ENCODE data around the gene NATD1.
A peak's percentile ranks its signal among the peaks of the same experiment; 100 is the strongest.

NATD1 gene

GRCh38 chr17:21275047-21275578, 21.9 kb upstream of the NATD1 start:
- DNase-seq: peak; percentile 68

- no peak for DNase-seq
Measured at GRCh38 chr17:21272881-21273792, 19.9 kb upstream of the NATD1 start.

GRCh38 chr17:21272250-21272649, 19.0 kb upstream of the NATD1 start:
- no peak for DNase-seq

- no peak for DNase-seq
Measured at GRCh38 chr17:21271454-21272183, 18.4 kb upstream of the NATD1 start.

- DNase-seq: no peak
Measured at GRCh38 chr17:21269394-21269793, 16.2 kb upstream of the NATD1 start.

GRCh38 chr17:21268596-21269188, 15.5 kb upstream of the NATD1 start:
- DNase-seq: no peak

GRCh38 chr17:21263376-21263775, 10.2 kb upstream of the NATD1 start:
- no peak for DNase-seq

GRCh38 chr17:21262259-21262993, 9.2 kb upstream of the NATD1 start:
- DNase-seq: no peak

- DNase-seq: no peak
Measured at GRCh38 chr17:21258593-21258992, 5.4 kb upstream of the NATD1 start.

GRCh38 chr17:21253646-21254441, 634 bp upstream of the NATD1 start:
- no peak for DNase-seq

GRCh38 chr17:21252289-21252795, 868 bp downstream of the NATD1 start:
- no peak for DNase-seq

GRCh38 chr17:21251337-21252010, 1.7 kb downstream of the NATD1 start:
- DNase-seq: no peak

GRCh38 chr17:21250854-21251253, 2.4 kb downstream of the NATD1 start:
- DNase-seq: no peak

- no peak for DNase-seq
Measured at GRCh38 chr17:21249920-21250703, 3.1 kb downstream of the NATD1 start.

- DNase-seq: no peak
Measured at GRCh38 chr17:21249086-21249795, 4.0 kb downstream of the NATD1 start.

- DNase-seq: no peak
Measured at GRCh38 chr17:21248500-21248899, 4.7 kb downstream of the NATD1 start.

GRCh38 chr17:21247552-21248258, 5.5 kb downstream of the NATD1 start:
- no peak for DNase-seq

GRCh38 chr17:21246698-21247097, 6.5 kb downstream of the NATD1 start:
- DNase-seq: no peak

- no peak for DNase-seq
Measured at GRCh38 chr17:21245639-21246084, 7.5 kb downstream of the NATD1 start.
